PC-9 (cell line): Measurements from ENCODE around the gene DPEP1.

ENCODE experiments used
- CTCF ChIP-seq: fragments of 200-600 bp; sonication (generic); conservative IDR thresholded peaks from 2 replicates; pipeline ENCODE4 v1.6.1; 2017; ENCODE audit warnings: mixed run types, antibody characterized with exemption, mild to moderate bottlenecking, moderate library complexity
- EZH2 ChIP-seq: fragments of 200-600 bp; sonication (generic); IDR thresholded peaks from 2 replicates; pipeline ENCODE4 v1.8.0; 2017; ENCODE audit warnings: antibody characterized with exemption, low read depth

GRCh38 chr16:89581045-89581695 lies 32.3 kb upstream of the DPEP1 start:
- TF ChIP-seq CTCF (no peak), EZH2 (no peak)
